Stromal cell of bone marrow (primary cell): Measurements from ENCODE around the gene STK32A.

Experiments
- DNase-seq: peaks from one replicate; pipeline ENCODE4 v3.0.0-alpha.2; 2012; ENCODE audit warnings: low read depth

Gene STK32A

GRCh38 chr5:147418613-147419012, 183.8 kb downstream of the STK32A start:
- DNase-seq = no peak

GRCh38 chr5:147426640-147427327, 192.0 kb downstream of the STK32A start:
- no peak for DNase-seq

GRCh38 chr5:147427521-147428401, 192.9 kb downstream of the STK32A start:
- peak; percentile 61 for DNase-seq

GRCh38 chr5:147430628-147431027, 195.8 kb downstream of the STK32A start:
- no peak for DNase-seq

GRCh38 chr5:147431586-147431985, 196.8 kb downstream of the STK32A start:
- DNase-seq = no peak

GRCh38 chr5:147432323-147432722, 197.5 kb downstream of the STK32A start:
- no peak for DNase-seq

GRCh38 chr5:147434049-147434448, 199.2 kb downstream of the STK32A start:
- DNase-seq = no peak

GRCh38 chr5:147436596-147436995, 201.8 kb downstream of the STK32A start:
- no peak for DNase-seq

- DNase-seq = no peak
These were observed 202.4 kb downstream of the STK32A start for GRCh38 chr5:147437161-147437596.
